HEK293 (cell line): ENCODE data around the gene STARD13.

Experiments
- CTCF ChIA-PET: fragments of 350-600 bp; formaldehyde crosslinking; extraction: SDS; loops from one replicate; lab custom pipeline; 2021; ENCODE audit warnings: antibody characterized with exemption; lab: Yijun Ruan, JAX
- POLR2A ChIA-PET: fragments of 300-600 bp; formaldehyde crosslinking; extraction: SDS; loops from one replicate; lab custom pipeline; 2020; ENCODE audit warnings: antibody characterized with exemption, inconsistent platforms; lab: Yijun Ruan, JAX
- H3K27ac ChIP-seq: fragments of 200-500 bp; sonication (Bioruptor generic); 2 replicates; pipeline ENCODE4 v1.5.1; 2014; ENCODE audit warnings: low read depth, low read length, control low read depth, inconsistent platforms; ENCODE audit errors: extremely low read depth
- H3K36me3 ChIP-seq, 2 experiments: fragments of 200-500 bp in 1 of 2; sonication (Bioruptor generic) in 1 of 2; 1 replicate in 1 of 2; 2 replicates in 1 of 2; pipeline ENCODE4 v1.5.1; 2014 to 2017; ENCODE audit warnings: inconsistent platforms in 2 of 2, low read length in 2 of 2; ENCODE audit not compliant: control insufficient read depth in 2 of 2, insufficient read depth in 1 of 2
- H3K4me1 ChIP-seq: fragments of 200-500 bp; sonication (Bioruptor generic); 2 replicates; pipeline ENCODE4 v1.5.1; 2014; ENCODE audit warnings: mild to moderate bottlenecking, low read length, inconsistent platforms; ENCODE audit not compliant: control insufficient read depth, insufficient read depth
- H3K4me3 ChIP-seq: 2 replicates; pipeline ENCODE4 v1.5.1; 2011; ENCODE audit warnings: low read depth, mild to moderate bottlenecking, control low read depth, low read length, moderate library complexity
- H3K9me3 ChIP-seq: fragments of 200-500 bp; sonication (Bioruptor generic); 2 replicates; pipeline ENCODE4 v1.5.1; 2014; ENCODE audit warnings: low read depth, low read length, inconsistent platforms; ENCODE audit not compliant: control insufficient read depth, insufficient read depth
- GLIS2 ChIP-seq: fragments of 450-650 bp; formaldehyde crosslinking; IDR thresholded peaks from 2 replicates; pipeline ENCODE4 v1.5.1; 2016; ENCODE audit warnings: missing biosample characterization, missing genetic modification characterization
- KLF8 ChIP-seq: fragments of 450-650 bp; formaldehyde crosslinking; IDR thresholded peaks from 2 replicates; pipeline ENCODE4 v1.5.1; 2016; ENCODE audit warnings: missing biosample characterization, missing genetic modification characterization
- OVOL3 ChIP-seq: fragments of 450-650 bp; formaldehyde crosslinking; IDR thresholded peaks from 2 replicates; pipeline ENCODE4 v1.5.1; 2016; ENCODE audit warnings: missing biosample characterization, missing genetic modification characterization
- PRDM6 ChIP-seq: fragments of 450-650 bp; formaldehyde crosslinking; IDR thresholded peaks from 2 replicates; pipeline ENCODE4 v1.5.1; 2017; ENCODE audit warnings: missing biosample characterization, missing genetic modification characterization
- TRIM28 ChIP-seq: IDR thresholded peaks from 2 replicates; pipeline ENCODE4 v1.6.1; 2011; ENCODE audit warnings: low read length, control low read depth, borderline replicate concordance
- ZBTB6 ChIP-seq: fragments of 450-650 bp; formaldehyde crosslinking; IDR thresholded peaks from 2 replicates; pipeline ENCODE4 v1.5.1; 2017; ENCODE audit warnings: missing biosample characterization, missing genetic modification characterization
- ZNF175 ChIP-seq: fragments of 450-650 bp; formaldehyde crosslinking; IDR thresholded peaks from 2 replicates; pipeline ENCODE4 v1.5.1; 2016; ENCODE audit warnings: missing biosample characterization, missing genetic modification characterization
- ZNF18 ChIP-seq: fragments of 450-650 bp; formaldehyde crosslinking; IDR thresholded peaks from 2 replicates; pipeline ENCODE4 v1.5.1; 2016; ENCODE audit warnings: missing biosample characterization, missing genetic modification characterization
- ZNF266 ChIP-seq: fragments of 450-650 bp; formaldehyde crosslinking; IDR thresholded peaks from 2 replicates; pipeline ENCODE4 v1.5.1; 2016; ENCODE audit warnings: missing biosample characterization, missing genetic modification characterization, low read depth
- ZNF280C ChIP-seq: fragments of 450-650 bp; formaldehyde crosslinking; IDR thresholded peaks from 2 replicates; pipeline ENCODE4 v1.5.1; 2016; ENCODE audit warnings: missing biosample characterization, missing genetic modification characterization
- ZNF341 ChIP-seq: fragments of 450-650 bp; formaldehyde crosslinking; IDR thresholded peaks from 2 replicates; pipeline ENCODE4; 2016; ENCODE audit warnings: low read depth, missing biosample characterization, missing genetic modification characterization
- ZNF354C ChIP-seq: fragments of 450-650 bp; formaldehyde crosslinking; IDR thresholded peaks from 2 replicates; pipeline ENCODE4 v1.5.1; 2016; ENCODE audit warnings: missing biosample characterization, missing genetic modification characterization, low read depth, borderline replicate concordance
- ZNF37A ChIP-seq: fragments of 450-650 bp; IDR thresholded peaks from 2 replicates; pipeline ENCODE4 v1.5.1; 2018; ENCODE audit warnings: missing biosample characterization, missing genetic modification characterization
- ZNF394 ChIP-seq: fragments of 450-650 bp; formaldehyde crosslinking; IDR thresholded peaks from 2 replicates; pipeline ENCODE4 v1.5.1; 2016; ENCODE audit warnings: missing biosample characterization, missing genetic modification characterization, mild to moderate bottlenecking, moderate library complexity, borderline replicate concordance
- ZNF398 ChIP-seq: fragments of 450-650 bp; formaldehyde crosslinking; IDR thresholded peaks from 2 replicates; pipeline ENCODE4 v1.5.1; 2017; ENCODE audit warnings: missing biosample characterization, missing genetic modification characterization
- ZNF513 ChIP-seq: fragments of 450-650 bp; IDR thresholded peaks from 2 replicates; pipeline ENCODE4 v1.5.1; 2018; ENCODE audit warnings: missing biosample characterization, missing genetic modification characterization
- ZNF621 ChIP-seq: fragments of 450-650 bp; formaldehyde crosslinking; IDR thresholded peaks from 2 replicates; pipeline ENCODE4 v1.5.1; 2017; ENCODE audit warnings: missing biosample characterization, missing genetic modification characterization
- ZNF626 ChIP-seq: fragments of 450-650 bp; sonication (Bioruptor Pico); formaldehyde crosslinking; IDR thresholded peaks from 2 replicates; pipeline ENCODE4 v1.5.1; 2018; ENCODE audit warnings: missing biosample characterization, missing genetic modification characterization, inconsistent platforms
- ZNF776 ChIP-seq: fragments of 450-650 bp; formaldehyde crosslinking; IDR thresholded peaks from 2 replicates; pipeline ENCODE4 v1.5.0; 2017; ENCODE audit warnings: missing biosample characterization, missing genetic modification characterization, borderline replicate concordance
- ZNF777 ChIP-seq: fragments of 450-650 bp; formaldehyde crosslinking; IDR thresholded peaks from 2 replicates; pipeline ENCODE4 v1.5.1; 2017; ENCODE audit warnings: missing biosample characterization, missing genetic modification characterization, borderline replicate concordance
- ZNF843 ChIP-seq: fragments of 450-650 bp; formaldehyde crosslinking; IDR thresholded peaks from 2 replicates; pipeline ENCODE4 v1.5.1; 2016; ENCODE audit warnings: missing biosample characterization, missing genetic modification characterization

The STARD13 gene

GRCh38 chr13:33139780-33140535, 145.6 kb downstream of the STARD13 start:
- H3K4me3 ChIP-seq, result no peak overlapping the region
- H3K9me3 ChIP-seq, result no peaks in the 10 kb centered on the region
- no peaks in the 10 kb centered on the region for H3K36me3 ChIP-seq
- H3K4me1 ChIP-seq, result no peaks in the 10 kb centered on the region
- TF ChIP-seq PRDM6 (tag by site-specific recombination), result no peak
- TF ChIP-seq ZNF843, result no peak
- TF ChIP-seq ZNF394 (tag by site-specific recombination), result no peak
- no peak for TF ChIP-seq ZNF175 (tag by site-specific recombination)
- no peak for TF ChIP-seq GLIS2 (tag by site-specific recombination)
- TF ChIP-seq ZNF626 (tag by site-specific recombination), result no peak
- no peak for TF ChIP-seq TRIM28
- TF ChIP-seq ZNF266 (tag by site-specific recombination), result no peak
- TF ChIP-seq ZNF621 (tag by site-specific recombination), result no peak
- no peak overlapping the region for H3K27ac ChIP-seq
- ChIA-PET POLR2A (no interaction called here), CTCF (interaction anchor here (0.6 kb wide), 2 partner anchors 15 to 727 kb away, joined by 3 read pairs; no protein-coding TSS in a partner anchor)

- CTCF ChIA-PET, result no interaction called here
- Histone ChIP-seq H3K36me3 (no peaks in the 10 kb centered on the region), H3K9me3 (no peaks in the 10 kb centered on the region), H3K4me1 (no peaks in the 10 kb centered on the region), H3K27ac (no peak overlapping the region), H3K4me3 (no peak overlapping the region)
- POLR2A ChIA-PET, result no interaction called here
- TF ChIP-seq ZNF341 (tag by site-specific recombination) (no peak), ZNF37A (tag by site-specific recombination) (no peak), ZNF398 (tag by site-specific recombination) (no peak)
Measured at GRCh38 chr13:33139184-33139583, 146.4 kb downstream of the STARD13 start.

GRCh38 chr13:33138441-33138840, 147.1 kb downstream of the STARD13 start:
- Histone ChIP-seq H3K36me3 (no peaks in the 10 kb centered on the region), H3K4me3 (no peak overlapping the region), H3K9me3 (no peaks in the 10 kb centered on the region), H3K4me1 (no peaks in the 10 kb centered on the region), H3K27ac (no peak overlapping the region)
- POLR2A ChIA-PET, result no interaction called here
- CTCF ChIA-PET, result no interaction called here
- TF ChIP-seq ZNF843 (no peak), OVOL3 (tag by site-specific recombination) (no peak), ZNF776 (tag by site-specific recombination) (no peak), KLF8 (tag by site-specific recombination) (no peak), ZNF354C (tag by site-specific recombination) (no peak), ZNF777 (no peak), ZNF513 (no peak), ZNF18 (no peak), ZNF280C (tag by site-specific recombination) (no peak), ZBTB6 (tag by site-specific recombination) (no peak)
